ENCODE measurements around the gene RPS15.
A peak's percentile ranks its signal among the peaks of the same experiment; 100 is the strongest.

The RPS15 gene

DNA sequence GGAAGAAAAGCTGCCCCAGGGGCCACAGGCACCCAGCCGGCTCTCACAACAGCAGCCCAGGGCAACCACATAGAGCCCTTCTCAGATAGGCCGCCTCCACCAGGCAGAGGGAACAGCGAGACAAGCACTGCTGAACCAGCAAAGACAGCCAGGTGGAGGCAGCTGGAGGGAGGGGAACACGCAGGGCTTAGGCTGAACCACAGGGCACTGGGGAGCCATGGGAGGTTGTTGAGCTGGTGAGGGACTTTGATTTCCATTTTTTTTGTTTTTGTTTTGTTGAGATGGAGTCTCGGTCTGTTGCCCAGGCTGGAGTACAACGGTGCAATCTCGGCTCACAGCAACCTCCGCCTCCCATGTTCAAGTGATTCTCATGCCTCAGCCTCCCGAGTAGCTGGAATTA lies 40.4 kb upstream of the RPS15 start:
- TF ChIP-seq ZNF274 (IDR thresholded peaks at IDR 0.05; ENCODE audit: low read depth, low read length), result no peak
- H3K4me3 ChIP-seq (ENCODE audit: low read length), result no peak overlapping the region

DNA sequence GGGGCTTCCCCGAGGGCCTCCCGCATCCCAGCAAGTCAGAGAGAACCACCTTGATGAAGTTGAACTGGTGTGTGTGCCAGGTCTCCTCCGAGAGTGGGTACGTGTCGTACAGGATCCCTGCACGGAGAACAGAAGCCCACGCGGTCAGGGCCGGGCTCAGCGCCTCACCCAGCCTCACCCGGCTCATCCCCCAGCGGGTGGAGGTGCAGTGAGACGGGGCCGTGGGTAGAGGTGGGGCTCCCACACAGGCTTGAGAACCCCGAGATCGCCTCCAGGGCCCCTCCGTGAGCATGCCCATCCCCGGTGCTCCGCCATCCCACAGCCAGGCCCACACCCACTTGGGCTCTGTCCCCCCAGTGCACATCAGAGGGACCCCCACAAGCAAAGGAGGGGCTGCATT lies 39.1 kb upstream of the RPS15 start:
- no peak for TF ChIP-seq ZNF274 (IDR thresholded peaks at IDR 0.05; ENCODE audit: low read depth, low read length)
- H3K4me3 ChIP-seq (ENCODE audit: low read length), result no peak overlapping the region

DNA sequence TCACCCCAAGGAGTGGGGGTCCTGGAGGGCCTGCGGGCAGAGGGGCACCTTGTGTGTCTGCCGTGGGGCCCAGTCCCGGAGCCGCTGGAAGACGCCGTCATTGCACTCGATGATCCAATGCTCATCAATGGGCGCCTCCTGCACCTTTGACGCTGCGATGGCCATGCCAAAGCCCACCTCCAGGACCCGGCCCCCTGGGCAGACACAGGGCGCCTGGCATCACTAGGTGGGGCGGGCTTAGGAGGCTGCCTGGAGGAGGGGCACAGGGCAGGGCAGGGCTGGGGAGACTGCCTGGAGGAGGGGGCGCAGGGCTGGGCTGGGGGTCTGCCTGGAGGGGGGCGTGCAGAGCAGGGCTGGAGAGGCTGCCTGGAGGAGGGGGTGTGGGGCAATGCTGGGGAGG lies 38.5 kb upstream of the RPS15 start:
- H3K4me3 ChIP-seq (ENCODE audit: low read length), result no peak overlapping the region
- no peak for TF ChIP-seq ZNF274 (IDR thresholded peaks at IDR 0.05; ENCODE audit: low read depth, low read length)

DNA sequence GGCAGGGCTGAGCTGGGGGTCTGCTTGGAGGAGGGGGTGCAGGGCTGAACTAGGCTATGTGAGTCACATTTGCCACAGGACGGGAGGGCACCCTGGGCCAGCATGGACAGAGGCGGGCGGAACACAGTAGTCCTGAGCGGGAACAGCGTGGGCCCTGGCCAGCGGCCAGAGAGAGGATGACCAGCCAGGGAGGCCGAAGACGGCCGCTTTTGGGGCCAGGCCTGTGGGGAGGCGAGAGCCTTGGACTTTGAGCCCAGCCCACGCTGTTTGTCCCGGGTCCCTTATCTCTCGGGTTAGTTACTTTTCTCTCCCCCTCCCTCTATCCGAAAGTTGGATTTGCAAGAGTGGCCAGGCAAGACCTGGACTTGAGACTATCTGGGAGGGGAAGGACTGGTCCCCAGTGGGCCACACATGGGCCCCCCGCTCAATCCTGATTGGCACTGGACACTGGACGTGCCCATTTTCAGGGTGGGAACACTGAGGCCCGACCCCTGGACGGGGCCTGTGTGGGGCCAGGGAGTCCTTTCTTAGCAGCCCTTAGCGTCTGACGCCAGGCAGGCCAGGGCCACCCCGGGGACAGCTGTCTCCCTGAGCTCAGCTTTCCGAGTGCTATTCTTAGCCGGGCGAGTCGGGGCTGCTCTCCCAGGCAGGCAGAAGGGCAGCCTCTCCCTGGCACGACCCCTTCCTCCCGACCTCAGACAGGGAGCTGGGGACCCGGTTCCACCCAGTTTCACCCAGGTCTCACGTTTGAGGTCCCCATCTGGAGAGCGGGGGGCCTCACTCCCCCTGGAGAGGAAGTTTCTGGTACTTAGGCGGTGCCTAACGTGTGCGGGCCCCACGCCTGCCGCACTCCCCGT lies 37.7 kb upstream of the RPS15 start:
- H3K4me3 ChIP-seq (ENCODE audit: low read length), result peak overlapping the region; percentile 77
- no peak for TF ChIP-seq ZNF274 (IDR thresholded peaks at IDR 0.05; ENCODE audit: low read depth, low read length)

DNA sequence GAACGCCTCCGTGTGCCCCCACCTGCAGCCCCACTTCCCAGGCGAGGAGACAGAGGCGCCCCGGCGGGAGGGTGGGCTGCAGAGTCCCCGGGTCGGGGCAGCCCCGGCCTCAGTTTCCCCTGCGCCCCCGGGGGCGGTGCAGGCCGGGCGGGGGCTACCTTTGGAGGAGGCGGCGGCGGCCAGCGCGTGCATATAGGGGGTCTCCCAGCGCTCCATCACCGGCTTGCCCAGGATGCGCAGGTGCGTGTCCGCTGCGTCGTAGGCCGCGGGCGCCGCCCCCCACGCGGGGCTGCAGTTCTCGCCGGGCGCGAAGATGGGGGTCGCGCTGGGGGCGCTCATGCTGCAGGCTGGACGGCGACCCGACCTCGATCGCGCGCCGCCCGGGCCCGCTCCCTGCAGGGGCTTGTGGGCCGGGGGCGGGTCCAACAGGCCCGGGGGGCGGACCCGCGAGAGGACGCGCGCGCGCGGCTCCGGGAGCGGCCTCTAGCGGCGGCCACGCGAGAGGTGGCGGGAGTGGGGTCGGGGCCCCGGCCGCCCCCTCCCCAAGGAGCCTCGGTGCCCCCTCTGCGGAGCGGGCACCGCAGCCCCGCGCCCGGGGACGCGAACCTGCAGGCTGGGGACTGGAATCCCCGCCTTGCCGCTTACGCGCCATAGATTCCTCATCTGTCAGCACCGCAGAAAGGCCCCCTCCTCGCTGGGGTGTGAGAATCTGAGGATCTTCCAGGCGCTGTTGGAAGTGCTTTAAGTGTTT lies 36.9 kb upstream of the RPS15 start, which contains the start of gene GAMT:
TSS of gene GAMT (minus strand) at position 405 of the 751 bp plus-strand sequence. CDS start at position 339, 66 bp downstream.
- TF ChIP-seq ZNF274 (IDR thresholded peaks at IDR 0.05; ENCODE audit: low read depth, low read length), result no peak
- peak within 1 kb of the TSS; percentile 77 for H3K4me3 ChIP-seq (ENCODE audit: low read length)

DNA sequence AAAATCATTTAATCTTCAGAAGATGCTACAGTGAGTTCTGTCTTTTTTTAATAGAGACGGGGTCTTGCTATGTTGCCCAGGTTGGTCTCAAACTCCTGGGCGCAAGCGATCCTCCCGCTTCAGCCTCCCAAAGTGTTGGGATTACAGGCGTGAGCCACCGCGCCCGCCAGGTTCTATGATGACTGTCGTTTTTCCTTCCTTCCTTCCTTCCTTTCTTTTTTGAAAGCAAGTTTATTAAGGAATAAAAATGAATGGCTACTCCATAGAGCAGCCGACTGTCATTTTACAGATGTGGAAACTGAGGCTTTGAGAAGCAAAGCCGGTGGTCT lies 36.3 kb upstream of the RPS15 start:
- TF ChIP-seq ZNF274 (IDR thresholded peaks at IDR 0.05; ENCODE audit: low read depth, low read length), result no peak
- peak overlapping the region; percentile 77; the same call in 1 of the 2 replicates for H3K4me3 ChIP-seq (ENCODE audit: low read length)

DNA sequence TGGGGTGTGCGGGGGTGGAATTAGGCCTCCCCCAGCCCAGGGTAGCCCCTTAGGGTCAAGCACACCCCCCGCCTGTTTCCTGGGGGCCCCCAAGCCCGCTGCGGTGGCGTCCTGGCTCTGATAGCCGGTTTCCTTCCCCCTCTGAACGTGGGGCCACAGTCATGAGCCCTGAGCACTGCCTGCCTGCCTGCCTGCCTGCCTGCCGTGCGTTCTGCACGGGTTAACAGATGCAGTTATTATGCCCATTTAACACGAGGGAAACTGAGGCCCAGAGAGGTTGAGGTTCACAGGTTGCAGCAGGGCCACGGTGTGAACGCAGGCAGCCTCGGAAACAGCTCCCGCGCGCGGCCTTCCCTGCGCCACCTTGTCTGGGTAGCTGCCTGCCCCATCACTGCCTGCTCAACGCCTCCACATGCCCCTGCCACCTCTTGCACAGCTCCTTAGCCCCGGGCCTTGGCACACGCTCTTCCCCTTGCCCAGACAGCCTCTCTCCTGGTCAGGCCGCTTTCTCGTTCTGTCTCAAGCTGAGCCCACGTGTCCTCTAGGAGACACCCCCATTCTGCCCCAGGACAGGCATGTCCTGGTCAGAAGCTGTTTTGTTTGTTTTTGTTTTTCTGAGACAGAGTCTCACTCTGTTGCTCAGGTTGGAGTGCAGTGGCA lies 35.7 kb upstream of the RPS15 start:
- no peak for TF ChIP-seq ZNF274 (IDR thresholded peaks at IDR 0.05; ENCODE audit: low read depth, low read length)
- H3K4me3 ChIP-seq (ENCODE audit: low read length), result no peak overlapping the region

DNA sequence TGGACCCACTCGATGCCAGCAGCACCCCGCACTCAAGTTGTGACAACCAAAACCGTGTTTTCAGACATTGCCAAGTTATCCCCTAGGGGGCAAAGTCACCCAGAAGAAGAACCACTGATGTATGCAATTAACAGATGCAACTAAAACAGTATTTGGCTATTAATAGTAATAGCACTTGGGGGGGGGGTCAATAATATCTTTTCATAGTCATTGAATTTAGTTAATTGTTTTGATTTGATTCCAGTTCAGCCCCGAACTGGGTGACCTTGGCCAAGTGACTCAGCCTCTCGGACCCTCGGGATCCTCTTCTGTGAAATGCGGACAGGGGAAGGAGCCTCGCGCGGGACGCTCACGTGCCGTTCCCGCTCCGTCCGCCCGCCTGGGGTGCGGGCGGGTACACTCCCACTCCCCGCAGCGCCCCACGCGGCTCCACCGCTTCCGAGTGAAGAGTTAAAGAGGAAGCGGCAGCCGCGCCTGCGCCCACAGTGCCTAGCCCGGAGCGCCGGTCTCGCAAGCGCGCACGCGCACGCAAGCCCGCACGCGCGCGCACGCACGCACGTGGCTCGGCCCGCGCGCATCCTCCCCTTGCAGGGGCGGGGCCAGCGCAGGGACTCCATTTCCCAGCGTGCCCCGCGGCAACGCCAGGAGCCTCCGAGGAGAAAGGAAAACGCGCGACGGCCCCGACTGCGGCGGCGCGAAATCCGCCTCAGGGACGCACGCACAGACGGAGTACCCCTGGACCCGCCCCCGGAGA lies 31.2 kb upstream of the RPS15 start:
- no peak for TF ChIP-seq ZNF274 (IDR thresholded peaks at IDR 0.05; ENCODE audit: low read depth, low read length)
- H3K4me3 ChIP-seq (ENCODE audit: low read length), result peak overlapping the region; percentile 80

DNA sequence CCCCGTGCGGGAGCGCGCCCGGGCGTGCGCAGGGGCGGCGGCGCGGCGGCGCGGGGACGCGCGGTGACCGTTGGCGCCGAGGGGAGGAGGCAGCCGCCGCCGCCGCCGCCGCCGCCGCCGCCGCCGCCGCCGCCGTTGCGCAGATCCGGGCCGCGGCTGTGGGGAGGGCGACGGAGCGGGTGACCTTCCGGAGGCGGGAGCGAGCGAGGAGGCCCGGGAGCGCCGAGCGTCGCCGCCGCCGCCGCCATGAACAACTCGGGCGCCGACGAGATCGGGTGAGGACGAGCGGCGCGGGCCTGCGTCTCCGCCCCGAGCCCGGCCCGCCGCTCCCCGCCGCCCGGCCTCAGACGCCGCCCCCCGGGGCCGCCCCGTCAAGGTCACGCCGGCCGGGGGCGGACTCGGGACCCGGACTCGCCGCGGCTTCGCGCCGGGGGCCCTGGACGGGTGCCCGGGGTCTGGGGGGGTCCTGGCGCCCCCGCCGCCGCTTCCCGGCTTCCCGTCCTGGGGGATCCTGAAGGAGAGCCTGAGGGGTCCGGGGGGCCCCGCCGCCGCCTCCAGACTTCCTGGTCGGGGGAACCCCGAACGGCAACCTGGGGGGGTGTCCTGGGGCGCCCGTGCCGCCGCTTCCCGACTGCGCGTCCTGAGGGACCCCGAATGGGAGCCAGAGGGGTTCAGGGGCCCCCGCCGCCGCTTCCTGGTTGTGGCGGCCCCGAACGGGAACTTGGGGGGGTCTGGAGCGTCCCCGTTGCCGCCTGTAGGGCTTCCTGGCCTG lies 30.5 kb upstream of the RPS15 start, which contains the start of gene DAZAP1:
TSS of gene DAZAP1 (plus strand) at position 59 of the 772 bp plus-strand sequence. CDS start at position 247, 188 bp downstream.
- peak within 1 kb of the TSS; percentile 80 for H3K4me3 ChIP-seq (ENCODE audit: low read length)
- TF ChIP-seq ZNF274 (IDR thresholded peaks at IDR 0.05; ENCODE audit: low read depth, low read length), result no peak

DNA sequence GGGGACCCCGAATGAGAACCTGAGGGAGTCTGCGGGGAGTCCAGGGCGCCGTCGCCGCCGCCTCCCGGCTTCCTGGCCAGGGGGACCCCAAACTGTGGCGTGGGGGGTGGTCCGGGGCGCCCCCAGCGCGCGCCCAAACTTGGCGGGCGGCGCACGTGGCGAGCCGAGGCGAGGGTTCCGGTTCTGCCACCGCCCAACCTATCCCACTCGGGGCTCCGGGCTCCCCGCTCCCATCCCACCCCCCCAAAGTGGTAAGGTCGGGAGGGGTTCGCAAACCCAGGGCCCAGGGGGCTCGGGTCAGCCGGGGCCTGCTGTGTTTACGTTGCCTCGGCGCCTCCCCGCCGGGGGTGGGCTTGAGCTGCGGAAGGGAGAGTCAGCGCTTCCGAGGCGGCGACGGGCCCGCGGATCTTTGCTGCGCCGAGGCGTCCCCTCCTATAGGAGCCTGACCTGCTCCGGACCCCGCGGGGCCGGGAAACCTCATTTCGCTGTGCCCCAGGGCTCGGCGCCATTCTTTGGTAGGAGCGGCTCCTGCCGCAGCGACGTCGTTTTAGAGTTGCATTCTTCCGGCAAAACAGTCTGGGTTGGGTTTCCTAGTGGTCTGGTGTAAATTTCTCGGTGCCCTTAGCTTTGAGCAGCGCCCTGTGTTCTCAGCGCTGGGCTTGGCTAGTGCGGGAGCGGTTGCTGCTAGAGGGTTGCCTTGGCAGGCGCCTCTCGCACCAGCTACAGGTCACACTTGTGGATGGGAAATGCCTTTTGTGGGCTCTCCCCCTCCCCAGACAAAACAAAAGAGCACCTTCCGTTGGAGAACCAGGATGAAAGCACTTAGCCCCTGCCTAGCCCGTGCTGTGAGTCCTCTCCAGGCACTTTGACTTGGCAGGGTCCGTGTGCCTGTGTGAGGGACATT lies 29.6 kb upstream of the RPS15 start:
- H3K4me3 ChIP-seq (ENCODE audit: low read length), result peak overlapping the region; percentile 67
- TF ChIP-seq ZNF274 (IDR thresholded peaks at IDR 0.05; ENCODE audit: low read depth, low read length), result no peak

DNA sequence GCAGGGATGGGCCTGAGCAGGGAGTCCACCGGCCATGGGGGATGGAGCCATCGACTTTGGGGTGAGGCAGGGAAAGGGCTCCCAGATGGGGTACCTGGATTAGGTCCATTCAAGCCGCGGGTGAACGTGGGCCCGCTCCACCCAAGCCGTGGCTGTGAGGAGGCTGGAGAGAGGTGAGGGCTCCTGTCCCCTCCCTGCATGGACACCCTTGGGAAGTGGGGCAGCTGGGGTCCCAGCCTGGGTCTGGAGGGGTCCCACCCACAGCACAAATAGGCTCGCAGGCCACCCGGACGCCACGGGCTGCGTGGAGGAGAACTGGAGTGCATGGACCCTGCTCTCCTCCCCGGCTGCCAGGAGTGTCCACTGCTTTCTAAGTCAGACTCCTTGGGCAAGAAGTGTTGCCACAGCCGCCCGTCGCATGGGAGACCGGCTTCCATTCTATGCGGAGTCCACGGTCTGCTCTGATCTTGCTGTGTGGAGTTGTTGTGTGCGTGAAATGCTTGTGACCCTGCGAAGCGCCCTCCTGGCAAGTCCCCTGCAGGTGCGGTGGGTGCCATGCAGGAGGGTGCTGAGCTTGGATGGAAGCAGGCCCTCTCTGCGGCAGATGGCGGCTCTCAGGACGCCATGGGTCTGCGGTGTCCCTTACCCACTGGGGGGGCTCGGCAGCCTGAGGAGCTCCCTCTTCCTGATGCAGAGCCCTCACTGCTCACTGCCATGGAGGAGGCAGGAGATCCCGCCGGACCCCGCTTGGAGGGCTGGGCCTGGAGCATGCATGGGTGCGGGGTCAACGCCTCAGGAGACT lies 28.8 kb upstream of the RPS15 start:
- H3K4me3 ChIP-seq (ENCODE audit: low read length), result peak overlapping the region; percentile 67
- no peak for TF ChIP-seq ZNF274 (IDR thresholded peaks at IDR 0.05; ENCODE audit: low read depth, low read length)
